A549 (cell line): ENCODE measurements around the gene GTF2IRD1.

Experiments used
- BHLHE40 ChIP-seq: IDR thresholded peaks from 2 replicates; pipeline ENCODE4 v1.6.1; 2012; ENCODE audit warnings: low read depth, low read length, inconsistent platforms
- CBX2 ChIP-seq: fragments of 200-600 bp; sonication (generic); IDR thresholded peaks from 2 replicates; pipeline ENCODE4 v1.6.1; 2016; ENCODE audit warnings: low read depth, mild to moderate bottlenecking, borderline replicate concordance
- CEBPB ChIP-seq, 2 experiments: fragments of >200 bp in 1 of 2; sonication (Bioruptor Twin) in 1 of 2; formaldehyde crosslinking in 1 of 2; IDR thresholded peaks; 2 replicates each; pipeline ENCODE4 v1.6.1; 2012 to 2016
- ESRRA ChIP-seq: fragments of 150-350 bp; IDR thresholded peaks from 2 replicates; pipeline ENCODE4 v1.6.1; 2014; ENCODE audit warnings: mild to moderate bottlenecking, low read length, borderline replicate concordance
- HOXA7 ChIP-seq: fragments of 250-450 bp; sonication (Bioruptor Pico); IDR thresholded peaks from 2 replicates; pipeline ENCODE4 v1.5.0; 2020; ENCODE audit warnings: mild to moderate bottlenecking, moderate library complexity
- JUNB ChIP-seq: fragments of >200 bp; sonication (Bioruptor Twin); formaldehyde crosslinking; IDR thresholded peaks from 2 replicates; pipeline ENCODE4 v1.6.1; 2016
- NFE2L2 ChIP-seq: fragments of 150-350 bp; conservative IDR thresholded peaks from 2 replicates; pipeline ENCODE4 v1.6.1; 2014; ENCODE audit warnings: low read length
- PBX3 ChIP-seq: IDR thresholded peaks from 2 replicates; pipeline ENCODE4 v1.6.1; 2012
- POLR2A ChIP-seq: IDR thresholded peaks from 2 replicates; pipeline ENCODE4 v1.6.1; 2012; ENCODE audit warnings: mild to moderate bottlenecking, low read length
- REST ChIP-seq: fragments of 200-600 bp; sonication (generic); IDR thresholded peaks from 2 replicates; pipeline ENCODE4 v1.6.1; 2016; ENCODE audit warnings: antibody characterized with exemption, mild to moderate bottlenecking, moderate library complexity
- RFX5 ChIP-seq: fragments of 450-650 bp; IDR thresholded peaks from 2 replicates; pipeline ENCODE4 v1.7.1; 2014; ENCODE audit warnings: antibody characterized with exemption, mild to moderate bottlenecking, moderate library complexity
- SMC3 ChIP-seq: fragments of >200 bp; sonication (Bioruptor Twin); formaldehyde crosslinking; IDR thresholded peaks from 3 replicates; pipeline ENCODE4 v1.6.1; 2018; ENCODE audit warnings: inconsistent platforms
- TF ChIP-seq, protein P1 (sequence below): fragments of >200 bp; sonication (Bioruptor Twin); formaldehyde crosslinking; IDR thresholded peaks from 3 replicates; pipeline ENCODE4 v1.5.1; 2016
- TF ChIP-seq, protein P2 (sequence below): fragments of 450-650 bp; IDR thresholded peaks from 2 replicates; pipeline ENCODE4 v1.6.1; 2014; ENCODE audit warnings: antibody characterized with exemption

DNA sequence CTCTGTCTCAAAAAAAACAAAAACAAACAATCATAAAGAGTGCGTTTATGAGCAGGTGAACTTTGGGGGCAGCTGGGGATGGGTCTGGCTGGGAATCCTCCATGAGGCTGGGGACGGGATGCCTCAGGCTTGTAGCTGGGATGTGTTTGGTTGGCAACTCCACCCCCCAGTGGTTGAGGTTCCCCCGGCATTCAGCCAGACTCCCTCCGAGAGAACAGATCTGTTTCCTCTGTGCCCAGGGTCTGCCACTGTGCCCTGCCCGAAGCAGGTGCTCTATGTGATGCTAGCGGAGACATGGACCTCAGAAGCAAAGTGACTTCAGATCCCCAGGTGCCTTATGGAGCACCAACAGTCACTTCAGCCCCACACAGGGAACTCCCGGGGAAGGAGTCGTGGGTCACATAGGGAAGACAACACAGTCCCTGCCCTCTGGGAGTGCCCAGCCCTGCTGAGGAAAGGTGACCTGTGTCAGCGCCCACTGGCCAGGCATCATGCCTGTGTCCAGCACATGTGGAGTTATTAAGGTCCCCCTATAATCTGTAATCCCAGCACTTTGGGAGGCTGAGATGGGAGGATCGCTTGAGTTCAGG is 29.3 kb upstream of the GTF2IRD1 start:
- TF ChIP-seq ESRRA (no peak), SMC3 (no peak), CEBPB (IDR thresholded peaks at IDR 0.05) (no peak), POLR2A (no peak), NFE2L2 (no peak), HOXA7 (CRISPR knock-in tag) (no peak), RFX5 (no peak), PBX3 (no peak), JUNB (no peak), BHLHE40 (no peak), REST (no peak), CBX2 (no peak)
- TF ChIP-seq, protein P1, sequence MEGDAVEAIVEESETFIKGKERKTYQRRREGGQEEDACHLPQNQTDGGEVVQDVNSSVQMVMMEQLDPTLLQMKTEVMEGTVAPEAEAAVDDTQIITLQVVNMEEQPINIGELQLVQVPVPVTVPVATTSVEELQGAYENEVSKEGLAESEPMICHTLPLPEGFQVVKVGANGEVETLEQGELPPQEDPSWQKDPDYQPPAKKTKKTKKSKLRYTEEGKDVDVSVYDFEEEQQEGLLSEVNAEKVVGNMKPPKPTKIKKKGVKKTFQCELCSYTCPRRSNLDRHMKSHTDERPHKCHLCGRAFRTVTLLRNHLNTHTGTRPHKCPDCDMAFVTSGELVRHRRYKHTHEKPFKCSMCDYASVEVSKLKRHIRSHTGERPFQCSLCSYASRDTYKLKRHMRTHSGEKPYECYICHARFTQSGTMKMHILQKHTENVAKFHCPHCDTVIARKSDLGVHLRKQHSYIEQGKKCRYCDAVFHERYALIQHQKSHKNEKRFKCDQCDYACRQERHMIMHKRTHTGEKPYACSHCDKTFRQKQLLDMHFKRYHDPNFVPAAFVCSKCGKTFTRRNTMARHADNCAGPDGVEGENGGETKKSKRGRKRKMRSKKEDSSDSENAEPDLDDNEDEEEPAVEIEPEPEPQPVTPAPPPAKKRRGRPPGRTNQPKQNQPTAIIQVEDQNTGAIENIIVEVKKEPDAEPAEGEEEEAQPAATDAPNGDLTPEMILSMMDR, result no peak
- TF ChIP-seq, protein P2, sequence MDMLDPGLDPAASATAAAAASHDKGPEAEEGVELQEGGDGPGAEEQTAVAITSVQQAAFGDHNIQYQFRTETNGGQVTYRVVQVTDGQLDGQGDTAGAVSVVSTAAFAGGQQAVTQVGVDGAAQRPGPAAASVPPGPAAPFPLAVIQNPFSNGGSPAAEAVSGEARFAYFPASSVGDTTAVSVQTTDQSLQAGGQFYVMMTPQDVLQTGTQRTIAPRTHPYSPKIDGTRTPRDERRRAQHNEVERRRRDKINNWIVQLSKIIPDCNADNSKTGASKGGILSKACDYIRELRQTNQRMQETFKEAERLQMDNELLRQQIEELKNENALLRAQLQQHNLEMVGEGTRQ, result no peak
